ENCODE measurements around the gene EPB41L2.

Gene EPB41L2

GRCh38 chr6:130873746-130874145 is 189.3 kb downstream of the EPB41L2 start:
- no peak for TF ChIP-seq CTCF (IDR thresholded peaks at IDR 0.05; ENCODE audit: extremely low read depth, missing control alignments)
- no peak for DNase-seq (ENCODE audit: low spot score)

- peak; percentile 79 for TF ChIP-seq CTCF (IDR thresholded peaks at IDR 0.05; ENCODE audit: extremely low read depth, missing control alignments)
- DNase-seq (ENCODE audit: low spot score) = peak; percentile 55
These were observed 190.6 kb downstream of the EPB41L2 start for GRCh38 chr6:130872250-130873095.

GRCh38 chr6:130870179-130870880 is 192.7 kb downstream of the EPB41L2 start:
- DNase-seq (ENCODE audit: low spot score) = no peak
- TF ChIP-seq CTCF (IDR thresholded peaks at IDR 0.05; ENCODE audit: extremely low read depth, missing control alignments) = no peak

GRCh38 chr6:130869681-130870080 is 193.4 kb downstream of the EPB41L2 start:
- DNase-seq (ENCODE audit: low spot score) = no peak
- no peak for TF ChIP-seq CTCF (IDR thresholded peaks at IDR 0.05; ENCODE audit: extremely low read depth, missing control alignments)

- no peak for TF ChIP-seq CTCF (IDR thresholded peaks at IDR 0.05; ENCODE audit: extremely low read depth, missing control alignments)
- no peak for DNase-seq (ENCODE audit: low spot score)
These were observed 197.3 kb downstream of the EPB41L2 start for GRCh38 chr6:130865793-130866192.

GRCh38 chr6:130864344-130864743 is 198.7 kb downstream of the EPB41L2 start:
- TF ChIP-seq CTCF (IDR thresholded peaks at IDR 0.05; ENCODE audit: extremely low read depth, missing control alignments) = no peak
- no peak for DNase-seq (ENCODE audit: low spot score)

All from GM20000 (cell line).